ENCODE results near the gene ARIH2.
A peak's percentile ranks its signal among the peaks of the same experiment; 100 is the strongest.

ARIH2 gene

GRCh38 chr3:48938689-48939088 is 20.0 kb downstream of the ARIH2 start:
- Histone ChIP-seq H3K4me3 (no peak overlapping the region), H3K27ac (no peak overlapping the region)
- TF ChIP-seq CTCF (IDR thresholded peaks at IDR 0.05), result no peak
- no peak for DNase-seq (ENCODE audit: low spot score)

- H3K4me3 ChIP-seq, result no peak overlapping the region
- DNase-seq (ENCODE audit: low spot score), result no peak
- H3K27ac ChIP-seq, result no peak overlapping the region
- no peak for TF ChIP-seq CTCF (IDR thresholded peaks at IDR 0.05)
These were observed 26.8 kb downstream of the ARIH2 start for GRCh38 chr3:48945432-48945831.

GRCh38 chr3:48945891-48946549 is 27.4 kb downstream of the ARIH2 start:
- Histone ChIP-seq H3K4me3 (no peak overlapping the region), H3K27ac (no peak overlapping the region)
- no peak for DNase-seq (ENCODE audit: low spot score)
- no peak for TF ChIP-seq CTCF (IDR thresholded peaks at IDR 0.05)

GRCh38 chr3:48949376-48949717 is 30.7 kb downstream of the ARIH2 start:
- Histone ChIP-seq H3K4me3 (peak overlapping the region; percentile 25), H3K27ac (peak overlapping the region; percentile 53 to 78)
- TF ChIP-seq CTCF (IDR thresholded peaks at IDR 0.05), result no peak
- no peak for DNase-seq (ENCODE audit: low spot score)

- DNase-seq (ENCODE audit: low spot score), result no peak
- no peak for TF ChIP-seq CTCF (IDR thresholded peaks at IDR 0.05)
- H3K27ac ChIP-seq, result peak overlapping the region in 1 of 2 donors; percentile 78
- no peak overlapping the region for H3K4me3 ChIP-seq
These were observed 31.4 kb downstream of the ARIH2 start for GRCh38 chr3:48950051-48950450.

GRCh38 chr3:48951764-48952163 is 33.1 kb downstream of the ARIH2 start:
- Histone ChIP-seq H3K4me3 (no peak overlapping the region), H3K27ac (no peak overlapping the region)
- DNase-seq (ENCODE audit: low spot score), result no peak
- no peak for TF ChIP-seq CTCF (IDR thresholded peaks at IDR 0.05)

- no peak overlapping the region for H3K27ac ChIP-seq
- no peak for TF ChIP-seq CTCF (IDR thresholded peaks at IDR 0.05)
- DNase-seq (ENCODE audit: low spot score), result no peak
These were observed 34.0 kb downstream of the ARIH2 start for GRCh38 chr3:48952510-48953118.

More at GRCh38 chr3:48952510-48953118, 34.0 kb downstream of the ARIH2 start:
- H3K4me3 ChIP-seq, result no peak overlapping the region

All from coronary artery (tissue), 2 donors.